ENCODE results near the gene TXLNB. TPM values are rescaled to one million over a fixed set of nuclear protein-coding genes. Genes with fewer than 3 reads are reported as not detected.
A peak's percentile ranks its signal among the peaks of the same experiment; 100 is the strongest.

The TXLNB gene
- total and polyA plus RNA-seq, 2 donors (not counting 1 experiment from before 2014, with no cell fraction given), result 3.4 to 3.6 TPM

- Histone ChIP-seq H3K4me3 (ENCODE audit: control extremely low read depth in 1 of 5, extremely low read depth in 1 of 5, insufficient read depth in 1 of 5, low read depth in 2 of 5, low read length in 4 of 5) (no peak overlapping the region), H4K20me1 (ENCODE audit: control insufficient read depth, insufficient read depth, low read length, poor library complexity, severe bottlenecking) (no peaks in the 10 kb centered on the region), H2AFZ (ENCODE audit: insufficient read depth, low read depth, low read length, poor library complexity, severe bottlenecking) (no peak overlapping the region), H3K27ac (ENCODE audit: low read length in 2 of 2) (no peak overlapping the region), H3K36me3 (replicated peaks in 1 of 2; ENCODE audit: control extremely low read depth in 1 of 2, control insufficient read depth in 1 of 2, extremely low read depth in 1 of 2, insufficient read depth in 2 of 2, low read length in 1 of 2) (no peaks in the 10 kb centered on the region), H3K9ac (ENCODE audit: low read length) (no peak overlapping the region), H3K27me3 (replicated peaks in 1 of 4; ENCODE audit: control extremely low read depth in 1 of 4, control insufficient read depth in 3 of 4, insufficient read depth in 4 of 4, low read length in 3 of 4) (no peaks in the 10 kb centered on the region), H3K79me2 (ENCODE audit: control insufficient read depth, insufficient read depth, low read length) (no peaks in the 10 kb centered on the region), H3K4me1 (ENCODE audit: control insufficient read depth in 2 of 2, insufficient read depth in 2 of 2, low read length in 2 of 2) (peaks cover 0 to 4% of the 10 kb centered on the region in 2 donors), H3K9me3 (ENCODE audit: control extremely low read depth in 1 of 3, control insufficient read depth in 2 of 3, insufficient read depth in 1 of 3, low read length in 2 of 3) (no peaks in the 10 kb centered on the region), H3K4me2 (replicated peaks; ENCODE audit: low read depth, low read length, poor library complexity, severe bottlenecking) (no peak overlapping the region)
- intact Hi-C loops (cut with micrococcal nuclease), result no loop called here
- ChIA-PET CTCF (no interaction called here), POLR2A (no interaction called here)
- DNase-seq, result no peak
- Mint-ChIP-seq H3K27me3 (no peaks in the 10 kb centered on the region), H3K9me3 (ENCODE audit: insufficient read depth) (no peaks in the 10 kb centered on the region), H3K27ac (peak overlapping the region; percentile 27), H3K4me1 (peaks cover 9% of the 10 kb centered on the region), H3K4me3 (no peak overlapping the region)
- 100% methylated on average over 1 of the region's 5 CpGs for WGBS (ENCODE audit: insufficient coverage)
- ATAC-seq (ENCODE audit: low read depth), result no peak
- TF ChIP-seq CTCF (IDR thresholded peaks at IDR 0.05) (no peak), EZH2 (IDR thresholded peaks at IDR 0.05; ENCODE audit: borderline replicate concordance, insufficient read depth, low read depth, low read length, poor library complexity, severe bottlenecking) (no peak)
Measured at GRCh38 chr6:139308286-139308916, 16.6 kb upstream of the TXLNB start.

GRCh38 chr6:139306291-139306981 is 14.6 kb upstream of the TXLNB start:
- 79% methylated on average over 3 of the region's 3 CpGs for WGBS (ENCODE audit: insufficient coverage)
- no peaks in the 10 kb centered on the region for H3K79me2 ChIP-seq (ENCODE audit: control insufficient read depth, insufficient read depth, low read length)
- intact Hi-C loops (cut with micrococcal nuclease), result no loop called here

More at GRCh38 chr6:139306291-139306981, 14.6 kb upstream of the TXLNB start:
- H2AFZ ChIP-seq (ENCODE audit: insufficient read depth, low read depth, low read length, poor library complexity, severe bottlenecking), result no peak overlapping the region
- no peak overlapping the region for H3K27ac ChIP-seq (ENCODE audit: low read length in 2 of 2)
- no peak overlapping the region for H3K4me2 ChIP-seq (replicated peaks; ENCODE audit: low read depth, low read length, poor library complexity, severe bottlenecking)
- H3K36me3 ChIP-seq (replicated peaks in 1 of 2; ENCODE audit: control extremely low read depth in 1 of 2, control insufficient read depth in 1 of 2, extremely low read depth in 1 of 2, insufficient read depth in 2 of 2, low read length in 1 of 2), result no peaks in the 10 kb centered on the region
- H3K4me3 ChIP-seq (ENCODE audit: control extremely low read depth in 1 of 5, extremely low read depth in 1 of 5, insufficient read depth in 1 of 5, low read depth in 2 of 5, low read length in 4 of 5), result no peak overlapping the region
- Mint-ChIP-seq H3K27me3 (no peaks in the 10 kb centered on the region), H3K9me3 (ENCODE audit: insufficient read depth) (no peaks in the 10 kb centered on the region), H3K4me1 (peaks cover 9% of the 10 kb centered on the region), H3K27ac (peak overlapping the region; percentile 33), H3K4me3 (no peak overlapping the region)
- DNase-seq, result no peak
- no peaks in the 10 kb centered on the region for H3K9me3 ChIP-seq (ENCODE audit: control extremely low read depth in 1 of 3, control insufficient read depth in 2 of 3, insufficient read depth in 1 of 3, low read length in 2 of 3)
- no peaks in the 10 kb centered on the region for H3K27me3 ChIP-seq (replicated peaks in 1 of 4; ENCODE audit: control extremely low read depth in 1 of 4, control insufficient read depth in 3 of 4, insufficient read depth in 4 of 4, low read length in 3 of 4)
- no peaks in the 10 kb centered on the region for H4K20me1 ChIP-seq (ENCODE audit: control insufficient read depth, insufficient read depth, low read length, poor library complexity, severe bottlenecking)
- no peak for ATAC-seq (ENCODE audit: low read depth)
- H3K4me1 ChIP-seq (ENCODE audit: control insufficient read depth in 2 of 2, insufficient read depth in 2 of 2, low read length in 2 of 2), result peaks cover 0 to 4% of the 10 kb centered on the region in 2 donors
- ChIA-PET POLR2A (no interaction called here), CTCF (no interaction called here)
- TF ChIP-seq CTCF (IDR thresholded peaks at IDR 0.05) (no peak), EZH2 (IDR thresholded peaks at IDR 0.05; ENCODE audit: borderline replicate concordance, insufficient read depth, low read depth, low read length, poor library complexity, severe bottlenecking) (no peak)
- no peak overlapping the region for H3K9ac ChIP-seq (ENCODE audit: low read length)

All from B cell (primary cell).